Effector CD8-positive, alpha-beta T cell (primary cell): ENCODE data around the gene RNF223.
"Not testable (repeated sequence)": the region's sequence is repeated elsewhere in the genome, so short reads cannot be mapped to it uniquely, and the experiment has no call there.

ENCODE experiments used
- DNase-seq: peaks from one replicate; lab custom pipeline; 2025; lab: John Stamatoyannopoulos, UW

RNF223 gene

DNA sequence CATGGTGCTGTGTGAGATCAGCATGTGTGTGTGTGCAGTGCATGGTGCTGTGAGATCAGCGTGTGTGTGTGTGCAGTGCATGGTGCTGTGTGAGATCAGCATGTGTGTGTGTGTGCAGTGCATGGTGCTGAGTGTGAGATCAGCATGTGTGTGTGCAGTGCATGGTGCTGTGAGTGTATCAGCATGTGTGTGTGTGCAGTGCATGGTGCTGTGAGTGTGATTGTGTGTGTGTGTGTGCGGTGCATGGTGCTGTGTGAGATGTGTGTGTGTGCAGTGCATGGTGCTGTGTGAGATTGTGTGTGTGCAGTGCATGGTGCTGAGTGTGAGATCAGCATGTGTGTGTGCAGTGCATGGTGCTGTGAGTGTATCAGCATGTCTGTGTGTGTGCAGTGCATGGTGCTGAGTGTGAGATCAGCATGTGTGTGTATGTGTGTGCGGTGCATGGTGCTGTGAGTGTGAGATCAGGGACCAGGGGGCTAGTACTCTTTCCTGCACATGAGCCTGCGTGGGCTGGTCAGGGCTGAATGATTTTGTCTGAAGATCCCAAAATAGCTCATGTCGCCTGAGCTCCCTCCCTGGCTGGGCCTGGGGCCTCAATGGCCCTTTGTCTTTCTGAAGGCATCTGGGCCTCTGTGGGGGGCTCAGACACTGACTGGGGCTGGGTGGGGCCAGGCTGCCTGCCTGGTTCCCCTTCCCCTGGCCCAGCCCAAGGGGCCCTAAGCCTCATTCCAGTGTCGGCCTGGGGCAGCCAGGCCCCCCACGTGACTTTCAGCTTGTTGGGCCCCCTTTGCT, 43.0 kb downstream of the RNF223 start:
- DNase-seq: not testable (repeated sequence)

DNA sequence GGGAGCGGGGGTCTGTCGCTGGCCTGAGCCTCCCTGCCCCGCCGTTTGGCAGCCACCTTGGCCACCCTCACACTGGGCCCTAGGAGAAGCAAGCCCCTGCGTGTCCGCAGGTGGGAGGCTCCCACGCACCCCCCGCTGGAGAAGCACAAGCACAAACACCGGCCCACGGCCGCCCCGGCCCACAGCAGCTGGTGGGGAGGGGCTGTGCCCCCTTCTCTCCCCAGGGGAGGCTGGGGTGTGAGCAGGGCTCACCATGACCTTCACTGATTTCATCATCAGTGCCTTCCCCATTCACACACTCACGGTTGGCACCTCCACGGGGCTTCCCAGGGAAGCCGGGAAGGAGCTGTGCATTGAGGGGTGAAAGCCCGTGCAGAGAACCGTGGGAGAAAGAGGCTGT, 46.3 kb downstream of the RNF223 start:
- DNase-seq: no peak

GRCh38 chr1:1026599-1027413, 47.3 kb downstream of the RNF223 start:
- no peak for DNase-seq

GRCh38 chr1:1025730-1026129, 48.4 kb downstream of the RNF223 start:
- no peak for DNase-seq

DNA sequence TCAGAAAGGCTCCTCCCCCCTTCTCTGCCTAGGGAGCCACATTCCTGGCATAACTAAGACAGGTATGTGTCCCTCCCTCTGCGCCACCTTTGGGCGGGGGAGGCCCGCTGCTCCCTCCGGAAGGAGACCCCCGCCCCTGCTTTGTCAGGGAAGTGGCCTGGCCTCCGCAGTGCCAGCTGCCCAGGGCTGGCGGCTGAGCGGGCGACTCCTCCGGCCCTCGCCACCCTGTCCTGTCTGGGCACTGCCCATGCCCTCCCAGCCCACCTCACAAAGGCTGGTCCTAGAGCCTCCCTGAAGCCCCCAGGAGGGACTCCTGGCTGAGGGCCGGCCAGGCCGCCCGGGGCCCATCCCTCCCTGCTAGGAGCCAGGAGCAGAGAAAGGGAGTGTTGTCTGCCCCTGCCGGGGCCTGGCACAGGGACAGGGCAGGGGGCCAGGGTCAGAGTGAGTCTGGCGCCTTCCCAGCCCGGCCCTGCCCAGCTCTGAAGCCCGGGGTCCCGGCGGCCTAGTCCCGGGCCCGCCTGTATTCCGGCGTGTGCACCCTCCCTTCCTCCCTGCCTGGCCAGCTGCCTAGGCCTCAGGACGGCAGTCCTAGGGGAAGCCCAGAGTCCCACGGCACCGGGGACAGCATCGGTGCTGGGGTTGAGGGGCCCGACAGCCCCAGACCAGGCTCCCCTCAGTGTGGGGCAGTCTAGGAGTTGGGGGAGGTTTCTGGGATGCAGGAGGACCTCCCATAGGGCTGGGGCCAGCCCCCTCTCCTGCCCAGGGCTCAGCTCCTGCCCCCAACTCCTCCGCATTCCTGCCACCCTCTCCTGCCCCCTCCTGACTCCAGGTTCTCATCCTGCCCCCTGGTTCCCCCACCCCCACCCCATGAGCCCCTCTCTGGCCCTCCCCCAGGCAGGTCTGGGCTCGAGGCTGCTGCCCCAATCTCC, 49.1 kb downstream of the RNF223 start:
- DNase-seq: no peak

- DNase-seq: no peak
Measured at GRCh38 chr1:1024149-1024770, 49.8 kb downstream of the RNF223 start.

DNA sequence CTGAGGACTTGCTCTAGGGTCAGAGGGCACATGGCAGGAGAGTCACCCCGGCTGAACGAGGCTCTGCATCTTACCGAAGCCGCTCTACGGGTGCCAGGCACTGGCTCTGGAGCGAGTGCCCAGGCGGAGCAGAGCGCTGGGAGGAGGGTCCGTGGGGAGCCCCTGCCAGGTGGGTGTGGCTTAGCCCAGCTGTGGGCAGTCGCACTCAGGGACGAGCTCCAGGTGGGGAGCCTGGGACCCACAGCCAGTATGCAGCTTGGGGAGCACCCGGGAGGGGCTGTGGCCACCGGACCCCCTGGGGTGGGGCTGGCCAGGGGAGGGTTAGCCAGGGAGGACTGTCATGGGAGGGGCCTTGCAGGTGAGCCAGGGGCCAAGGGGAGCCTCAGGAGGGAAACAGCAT, 50.4 kb downstream of the RNF223 start:
- no peak for DNase-seq

- no peak for DNase-seq
Measured at GRCh38 chr1:1022302-1023009, 51.6 kb downstream of the RNF223 start.

DNA sequence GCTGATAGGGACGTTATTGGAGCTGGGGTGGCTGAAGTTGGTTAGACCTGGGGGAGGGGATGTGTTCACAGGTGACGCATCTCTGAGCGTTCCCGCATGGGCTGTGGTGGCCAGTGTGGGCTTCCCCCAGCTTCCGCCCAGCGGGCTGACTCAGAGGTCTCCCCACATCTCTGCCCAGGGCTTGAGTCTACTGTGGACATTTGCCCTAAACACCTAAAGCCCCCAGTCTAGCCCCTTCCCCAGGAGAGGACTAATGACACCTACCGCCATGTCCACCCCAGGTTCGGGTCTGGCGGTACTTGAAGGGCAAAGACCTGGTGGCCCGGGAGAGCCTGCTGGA, 52.2 kb downstream of the RNF223 start:
- no peak for DNase-seq

GRCh38 chr1:1021010-1021919, 52.8 kb downstream of the RNF223 start:
- no peak for DNase-seq
